T-cell (primary cell): ENCODE measurements around the gene CEP63. TPM values are rescaled to one million over a fixed set of nuclear protein-coding genes. Genes with fewer than 3 reads are reported as not detected.
A peak's percentile ranks its signal among the peaks of the same experiment; 100 is the strongest.

Experiments used
- ATAC-seq, 4 experiments: fragments of 200-7000 bp in 3 of 4; fragments of 150-1000 bp in 1 of 4; cut with Tn5 transposase; replicated peaks in 1 of 4; 1 replicate in 3 of 4; 2 replicates in 1 of 4; pipeline ENCODE4 v1.10.0; 2021; ENCODE audit warnings: moderate library complexity in 3 of 4, mild to moderate bottlenecking in 2 of 4, moderate number of reproducible peaks in 1 of 4
- CTCF ChIA-PET, 2 donors: fragments of 300-600 bp; sonication (Branson Sonifier 250); formaldehyde crosslinking; loops; one replicate each; lab custom pipeline; 2022; ENCODE audit warnings: antibody characterized with exemption in 2 of 2; lab: Charles Lee
- POLR2A ChIA-PET, 2 donors: fragments of 300-600 bp; sonication (Branson Sonifier 250); formaldehyde crosslinking; loops; one replicate each; lab custom pipeline; 2022; ENCODE audit warnings: antibody characterized with exemption in 2 of 2; lab: Charles Lee
- DNase-seq, 35 experiments: peaks; one replicate each; pipeline versions ENCODE4 v3.0.0 to v3.0.0-alpha.2; 2013 to 2023
- H3K27ac ChIP-seq: one replicate; pipeline ENCODE4 v1.5.1; 2013; ENCODE audit warnings: low read length
- H3K27me3 ChIP-seq, 2 experiments: replicated peaks in 1 of 2; 1 replicate in 1 of 2; 2 replicates in 1 of 2; pipeline versions ENCODE4 v1.6.1 to v1.7.0; 2013; ENCODE audit warnings: low read length in 1 of 2, mixed read lengths in 1 of 2; ENCODE audit not compliant: control insufficient read depth in 2 of 2, insufficient read depth in 2 of 2; ENCODE audit errors: extremely low read depth in 1 of 2
- H3K36me3 ChIP-seq, 2 donors: 1 replicate in 1 of 2; 2 replicates in 1 of 2; pipeline versions ENCODE4 v1.6.1 to v1.7.0; 2013; ENCODE audit warnings: low read length in 1 of 2; ENCODE audit not compliant: control insufficient read depth in 2 of 2, insufficient read depth in 1 of 2; ENCODE audit errors: extremely low read depth in 1 of 2
- H3K4me1 ChIP-seq, 2 experiments: 1 replicate in 1 of 2; 2 replicates in 1 of 2; pipeline versions ENCODE4 v1.6.1 to v1.7.0; 2013; ENCODE audit warnings: low read length in 2 of 2, mixed read lengths in 1 of 2; ENCODE audit not compliant: insufficient read depth in 2 of 2, control insufficient read depth in 1 of 2; ENCODE audit errors: extremely low read depth in 1 of 2
- H3K4me3 ChIP-seq, 2 donors: 1 replicate in 1 of 2; 2 replicates in 1 of 2; pipeline versions ENCODE4 v1.5.1 to v1.7.0; 2013; ENCODE audit warnings: mild to moderate bottlenecking in 2 of 2, low read length in 1 of 2, moderate library complexity in 1 of 2; ENCODE audit not compliant: control insufficient read depth in 1 of 2; ENCODE audit errors: extremely low read depth in 1 of 2
- H3K9me3 ChIP-seq: 2 replicates; pipeline ENCODE4 v1.7.0; 2013
- H3K27ac Mint-ChIP-seq, 2 donors: one replicate each; pipeline ENCODE4 v1.8.0; 2020 to 2021; ENCODE audit warnings: mild to moderate bottlenecking in 2 of 2, mixed read lengths in 2 of 2
- H3K27me3 Mint-ChIP-seq, 2 donors: one replicate each; pipeline ENCODE4 v1.8.0; 2021 to 2022; ENCODE audit warnings: mixed read lengths in 2 of 2
- H3K36me3 Mint-ChIP-seq: one replicate; pipeline ENCODE4 v1.8.0; 2021; ENCODE audit warnings: mixed read lengths
- H3K4me1 Mint-ChIP-seq, 3 donors: one replicate each; pipeline ENCODE4 v1.8.0; 2020 to 2022; ENCODE audit warnings: mixed read lengths in 3 of 3, mild to moderate bottlenecking in 1 of 3
- H3K4me3 Mint-ChIP-seq, 3 donors: one replicate each; pipeline ENCODE4 v1.8.0; 2020 to 2022; ENCODE audit warnings: mild to moderate bottlenecking in 3 of 3, mixed read lengths in 3 of 3, moderate library complexity in 3 of 3
- H3K9me3 Mint-ChIP-seq, 3 donors: one replicate each; pipeline ENCODE4 v1.8.0; 2020 to 2022; ENCODE audit warnings: mixed read lengths in 3 of 3
- WGBS: methylation state at CpG from one replicate; pipeline ENCODE4 v1.1.5; 2013; ENCODE audit warnings: missing lambda C conversion rate; ENCODE audit not compliant: insufficient coverage; 5-methylcytosine and 5-hydroxymethylcytosine counted together
- total RNA-seq, 35 experiments: library from RNA in 6 of 35; stranded (reverse) in 6 of 35; fragments of 120-200 nt in 1 of 35; gene quantifications; one replicate each; pipeline versions ENCODE4 v1.2.1 to v1.2.4 and lab custom pipeline; 2013 to 2026

Gene CEP63
- total RNA-seq, 5 donors from 2014 or later (not counting 1 experiment from before 2014, with no cell fraction given), result 21.7 to 26.1 (median 24.6) TPM

- no peak overlapping the region for H3K4me3 Mint-ChIP-seq
- H3K27me3 Mint-ChIP-seq, result no peaks in the 10 kb centered on the region
- no peak overlapping the region for H3K27ac ChIP-seq
- no peaks in the 10 kb centered on the region for H3K9me3 ChIP-seq
- H3K4me3 ChIP-seq, result no peak overlapping the region
- ChIA-PET POLR2A (no interaction called here), CTCF (interaction anchor here (0.6 to 1.0 kb wide), 2 partner anchors 10 to 75 kb away, joined by 3 read pairs; no protein-coding TSS in a partner anchor)
- H3K36me3 ChIP-seq, result peaks cover 3 to 64% of the 10 kb centered on the region in 2 donors
- peaks cover 23 to 28% (median 28%) of the 10 kb centered on the region in 3 donors for H3K4me1 Mint-ChIP-seq
- ATAC-seq, result no peak
- H3K36me3 Mint-ChIP-seq, result peaks cover 47% of the 10 kb centered on the region
- H3K27ac Mint-ChIP-seq, result no peak overlapping the region
- no CpG with 5 or more reads among the region's 1 CpG for WGBS
- H3K27me3 ChIP-seq, result no peaks in the 10 kb centered on the region
- peaks cover 9 to 21% of the 10 kb centered on the region in 2 experiments for H3K4me1 ChIP-seq
- no peak for DNase-seq
- no peaks in the 10 kb centered on the region for H3K9me3 Mint-ChIP-seq
Observed at GRCh38 chr3:134481166-134481565, 4.7 kb upstream of the CEP63 start.

GRCh38 chr3:134482622-134483021, 3.2 kb upstream of the CEP63 start:
- H3K4me3 ChIP-seq, result no peak overlapping the region
- DNase-seq (no peak), ATAC-seq (no peak)
- no peaks in the 10 kb centered on the region for H3K9me3 ChIP-seq
- Mint-ChIP-seq H3K27ac (no peak overlapping the region), H3K4me3 (peak overlapping the region in 1 of 3 donors; percentile 13), H3K27me3 (no peaks in the 10 kb centered on the region), H3K4me1 (peaks cover 34 to 41% (median 39%) of the 10 kb centered on the region in 3 donors), H3K36me3 (peaks cover 37% of the 10 kb centered on the region), H3K9me3 (no peaks in the 10 kb centered on the region)
- peaks cover 19 to 24% of the 10 kb centered on the region in 2 experiments for H3K4me1 ChIP-seq
- WGBS, result 100% methylated on average over 2 of the region's 3 CpGs
- H3K27me3 ChIP-seq, result no peaks in the 10 kb centered on the region
- H3K27ac ChIP-seq, result no peak overlapping the region
- ChIA-PET CTCF (interaction anchor here (0.5 to 2.4 kb wide), 7 partner anchors 7 to 271 kb away, joined by 3 to 6 read pairs (median 3); no protein-coding TSS in a partner anchor), POLR2A (interaction anchor here in 1 of 2 donors (0.6 kb wide), 1 partner anchor 993 kb away, joined by 3 read pairs; no protein-coding TSS in a partner anchor)
- peaks cover 0 to 50% of the 10 kb centered on the region in 2 donors for H3K36me3 ChIP-seq

DNA sequence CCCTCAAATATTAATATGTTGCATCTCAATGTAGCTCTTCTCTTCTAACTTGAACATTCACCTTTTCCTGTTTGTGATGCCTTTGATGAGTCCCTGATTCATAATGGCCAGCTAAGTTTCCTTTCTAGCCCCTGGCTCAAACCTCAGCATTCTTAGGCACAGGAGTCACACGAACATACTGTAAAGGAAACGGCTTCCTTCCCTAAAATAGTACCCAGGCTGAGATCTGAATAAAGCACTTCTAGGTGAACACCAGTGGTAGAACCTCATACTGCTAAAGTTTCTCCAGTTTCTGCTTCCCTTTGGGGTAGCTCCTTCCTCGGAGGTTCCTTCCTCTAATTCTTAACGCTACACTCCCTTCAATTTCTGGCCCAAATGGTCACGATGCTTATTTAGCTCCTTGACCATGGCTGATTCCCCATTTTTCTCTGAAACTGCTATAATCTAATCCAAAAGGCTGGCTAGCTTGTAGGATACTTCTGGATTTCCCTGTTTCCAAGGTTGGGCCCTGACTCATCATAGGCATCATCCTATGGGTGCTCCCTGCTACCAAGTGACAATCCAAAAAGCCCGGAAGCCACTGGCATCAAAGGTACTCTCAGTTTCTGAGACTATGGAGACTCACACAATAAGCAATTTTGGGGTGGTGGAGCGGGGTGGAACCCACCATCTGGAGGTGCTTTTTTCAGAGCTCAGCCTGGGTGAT, 2.5 kb upstream of the CEP63 start:
- no peaks in the 10 kb centered on the region for H3K9me3 ChIP-seq
- H3K27ac Mint-ChIP-seq, result no peak overlapping the region
- ChIA-PET POLR2A (interaction anchor here (0.6 kb wide), 2 partner anchors 993 to 1766 kb away, joined by 3 to 11 read pairs; no protein-coding TSS in a partner anchor), CTCF (interaction anchor here (0.6 to 2.4 kb wide), 4 partner anchors 8 to 271 kb away, joined by 3 to 6 read pairs (median 6); no protein-coding TSS in a partner anchor)
- H3K4me3 ChIP-seq, result no peak overlapping the region
- H3K27me3 ChIP-seq, result no peaks in the 10 kb centered on the region
- ATAC-seq (no peak), DNase-seq (no peak)
- peaks cover 0 to 43% of the 10 kb centered on the region in 2 donors for H3K36me3 ChIP-seq
- H3K4me1 Mint-ChIP-seq, result peaks cover 41 to 48% (median 46%) of the 10 kb centered on the region in 3 donors
- no peaks in the 10 kb centered on the region for H3K9me3 Mint-ChIP-seq
- peaks cover 21 to 28% of the 10 kb centered on the region in 2 experiments for H3K4me1 ChIP-seq
- no peaks in the 10 kb centered on the region for H3K27me3 Mint-ChIP-seq
- peak overlapping the region; percentile 46 to 94 (median 93) for H3K4me3 Mint-ChIP-seq
- H3K36me3 Mint-ChIP-seq, result peaks cover 30% of the 10 kb centered on the region
- 93% methylated on average over 5 of the region's 7 CpGs for WGBS
- H3K27ac ChIP-seq, result no peak overlapping the region

DNA sequence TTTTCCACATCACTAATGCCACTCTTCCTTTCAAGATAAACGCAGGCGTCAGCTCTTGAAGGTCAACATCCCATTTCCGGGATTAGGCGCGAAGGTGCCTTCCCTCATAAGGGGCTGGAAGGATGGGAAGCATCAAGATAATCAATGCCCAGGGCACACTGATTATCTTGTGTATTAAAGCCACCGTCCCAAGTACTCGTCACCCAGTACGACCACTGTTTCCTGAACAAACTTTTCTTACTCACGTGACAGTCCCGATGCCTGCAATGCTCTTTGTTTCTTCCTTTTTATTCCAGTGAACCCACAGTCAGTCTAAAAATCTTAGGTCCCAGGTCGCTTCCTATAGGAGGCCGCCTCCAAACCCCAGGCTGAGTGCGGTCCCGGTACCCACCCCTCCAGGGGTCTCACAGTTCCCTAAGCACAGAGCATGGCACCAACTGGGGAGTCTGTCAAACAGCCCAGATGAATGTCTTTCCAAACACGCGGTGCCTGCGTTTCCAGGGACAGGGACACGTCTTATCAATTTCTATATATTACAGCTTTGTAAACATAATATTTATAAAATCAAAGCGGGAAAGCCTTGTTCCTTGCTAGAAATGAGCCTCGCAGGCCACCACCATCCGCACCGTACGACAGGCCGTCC, 661 bp upstream of the CEP63 start:
- ChIA-PET POLR2A (interaction anchor here in 1 of 2 donors (0.9 to 1.5 kb wide), 2 partner anchors 30 to 912 kb away, joined by 3 to 6 read pairs; partner anchors contain the start of gene CDV3), CTCF (interaction anchor here (0.6 to 4.6 kb wide), 6 partner anchors 8 to 273 kb away, joined by 3 to 21 read pairs (median 6); no protein-coding TSS in a partner anchor)
- Histone ChIP-seq H3K27me3 (no peaks in the 10 kb centered on the region), H3K9me3 (no peaks in the 10 kb centered on the region), H3K36me3 (peaks cover 0 to 26% of the 10 kb centered on the region in 2 donors), H3K4me3 (peak overlapping the region; percentile 92 to 96), H3K4me1 (peaks cover 21 to 28% of the 10 kb centered on the region in 2 experiments), H3K27ac (peak overlapping the region; percentile 86)
- Mint-ChIP-seq H3K4me3 (peak overlapping the region; percentile 93 to 98 (median 94)), H3K9me3 (no peaks in the 10 kb centered on the region), H3K4me1 (peaks cover 53 to 62% (median 58%) of the 10 kb centered on the region in 3 donors), H3K36me3 (peaks cover 18% of the 10 kb centered on the region), H3K27me3 (no peaks in the 10 kb centered on the region), H3K27ac (peak overlapping the region; percentile 96 to 98)
- 0% methylated on average over 15 of the region's 24 CpGs for WGBS
- ATAC-seq (peak; percentile 2 to 17 (median 4)), DNase-seq (peak in 10 of 35 experiments; percentile 5 to 92 (median 90))

GRCh38 chr3:134486577-134487041, 752 bp downstream of the CEP63 start:
- WGBS, result 7% methylated on average over 9 of the region's 17 CpGs
- H3K4me1 ChIP-seq, result peaks cover 21 to 28% of the 10 kb centered on the region in 2 experiments
- peaks cover 0 to 3% (median 0%) of the 10 kb centered on the region in 3 donors for H3K9me3 Mint-ChIP-seq
- peak overlapping the region; percentile 86 for H3K27ac ChIP-seq
- H3K4me3 Mint-ChIP-seq, result peak overlapping the region; percentile 93 to 98 (median 94)
- no peaks in the 10 kb centered on the region for H3K9me3 ChIP-seq
- ChIA-PET CTCF (interaction anchor here (0.9 to 4.6 kb wide), 4 partner anchors 9 to 178 kb away, joined by 3 to 21 read pairs (median 8); no protein-coding TSS in a partner anchor), POLR2A (interaction anchor here in 1 of 2 donors (1.5 kb wide), 1 partner anchor 913 kb away, joined by 6 read pairs; the partner anchor contains the start of gene CDV3)
- peaks cover 0 to 11% of the 10 kb centered on the region in 2 donors for H3K36me3 ChIP-seq
- DNase-seq (peak in 32 of 35 experiments; percentile 11 to 63 (median 30)), ATAC-seq (peak; percentile 31 to 44 (median 32))
- no peaks in the 10 kb centered on the region for H3K27me3 Mint-ChIP-seq
- peaks cover 11% of the 10 kb centered on the region for H3K36me3 Mint-ChIP-seq
- H3K4me1 Mint-ChIP-seq, result peaks cover 59 to 76% (median 62%) of the 10 kb centered on the region in 3 donors
- peak overlapping the region; percentile 66 to 81 for H3K27ac Mint-ChIP-seq
- H3K27me3 ChIP-seq, result no peaks in the 10 kb centered on the region
- peak overlapping the region; percentile 92 to 96 for H3K4me3 ChIP-seq
